PFSK-1 (cell line): ENCODE results near the gene TIMM10. TPM values are rescaled to one million over a fixed set of nuclear protein-coding genes. Genes with fewer than 3 reads are reported as not detected.
A peak's percentile ranks its signal among the peaks of the same experiment; 100 is the strongest.

Experiments used
- FOXP2 ChIP-seq: optimal IDR thresholded peaks from 2 replicates; pipeline ENCODE3; 2011; ENCODE audit warnings: borderline replicate concordance, control low read depth, inconsistent platforms; ENCODE audit not compliant: insufficient read depth; ENCODE audit errors: extremely low read length, extremely low read depth
- POLR2AphosphoS5 ChIP-seq: IDR thresholded peaks from 2 replicates; pipeline ENCODE4 v1.6.1; 2012; ENCODE audit warnings: low read depth, mild to moderate bottlenecking, control low read depth, low read length, moderate library complexity
- SIN3A ChIP-seq: IDR thresholded peaks from 2 replicates; pipeline ENCODE4 v1.6.1; 2012; ENCODE audit warnings: mild to moderate bottlenecking, low read length, moderate library complexity, borderline replicate concordance; ENCODE audit not compliant: insufficient read depth
- TAF1 ChIP-seq: IDR thresholded peaks from 2 replicates; pipeline ENCODE4 v1.6.1; 2012; ENCODE audit warnings: low read length, control low read depth, borderline replicate concordance; ENCODE audit not compliant: insufficient read depth
- polyA plus RNA-seq: library from polyadenylated mRNA; unstranded; fragments of >200 nt; gene quantifications from one replicate; pipeline ENCODE4 v1.2.1, GENCODE V29; 2012; ENCODE audit warnings: low read depth, missing spikeins; ENCODE audit not compliant: insufficient read length
- TF ChIP-seq, protein P1 (sequence below), 2 experiments: IDR thresholded peaks; 2 replicates each; pipeline versions ENCODE4 v1.6.1 to v1.8.0; 2011 to 2012; ENCODE audit warnings: low read depth in 2 of 2, low read length in 2 of 2, control low read depth in 1 of 2, inconsistent platforms in 1 of 2, mild to moderate bottlenecking in 1 of 2, moderate library complexity in 1 of 2; ENCODE audit not compliant: insufficient read depth in 1 of 2

The TIMM10 gene, protein sequence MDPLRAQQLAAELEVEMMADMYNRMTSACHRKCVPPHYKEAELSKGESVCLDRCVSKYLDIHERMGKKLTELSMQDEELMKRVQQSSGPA
- polyA plus RNA-seq, result 112 TPM

DNA sequence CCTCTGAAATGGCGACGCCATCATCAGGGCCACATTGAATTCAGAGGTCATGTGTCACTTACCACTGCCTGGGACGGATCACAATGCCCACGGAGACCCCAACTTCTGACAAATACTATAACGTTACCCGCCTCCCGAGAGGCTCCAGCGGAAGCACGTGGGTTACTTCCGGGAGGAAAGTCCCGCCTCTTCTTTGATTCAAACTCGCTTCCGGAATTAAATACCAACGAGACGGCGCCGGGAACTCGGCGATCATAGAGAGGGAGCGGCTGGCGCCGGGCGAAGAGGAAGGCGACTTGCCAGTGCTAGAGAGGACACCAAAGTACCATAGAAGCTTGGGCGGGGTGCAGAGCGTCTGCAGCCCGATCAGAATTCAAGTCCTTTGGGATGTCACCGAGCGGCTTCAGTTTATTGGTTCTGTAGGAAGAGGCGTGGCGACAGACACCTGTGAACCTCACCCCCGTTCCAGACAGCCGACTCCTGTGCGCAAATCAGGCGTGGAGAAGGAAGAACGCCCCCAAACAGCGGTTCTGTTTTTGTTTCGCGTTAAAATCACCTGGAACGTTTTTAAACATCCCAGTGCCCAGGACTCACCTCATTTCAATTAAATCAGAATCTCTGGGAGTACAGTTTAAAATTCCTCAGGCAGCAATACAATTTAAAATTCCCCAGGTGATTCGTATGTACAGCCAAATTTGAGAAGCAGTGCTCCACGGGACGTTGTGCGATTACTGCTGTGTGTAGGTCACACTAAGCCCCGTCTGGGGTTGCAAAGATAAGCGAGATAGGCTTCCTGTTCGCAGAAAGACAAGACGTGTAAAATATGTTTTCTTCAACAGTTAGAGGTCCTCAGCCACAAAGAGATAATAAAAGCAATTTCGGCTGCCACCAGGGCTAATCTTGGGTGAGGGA, at the start of gene TIMM10:
TSS of gene TIMM10 (minus strand) at position 159 of the 912 bp plus-strand sequence. CDS start 565 bp downstream, outside the sequence.
- TF ChIP-seq FOXP2, result peak; percentile 27
- TF ChIP-seq TAF1, result peak; percentile 78; the same call in 1 of the 2 replicates
- peak; percentile 89 for TF ChIP-seq SIN3A
- TF ChIP-seq POLR2AphosphoS5, result peak; percentile 60; the same call in 1 of the 2 replicates
- TF ChIP-seq, protein P1, sequence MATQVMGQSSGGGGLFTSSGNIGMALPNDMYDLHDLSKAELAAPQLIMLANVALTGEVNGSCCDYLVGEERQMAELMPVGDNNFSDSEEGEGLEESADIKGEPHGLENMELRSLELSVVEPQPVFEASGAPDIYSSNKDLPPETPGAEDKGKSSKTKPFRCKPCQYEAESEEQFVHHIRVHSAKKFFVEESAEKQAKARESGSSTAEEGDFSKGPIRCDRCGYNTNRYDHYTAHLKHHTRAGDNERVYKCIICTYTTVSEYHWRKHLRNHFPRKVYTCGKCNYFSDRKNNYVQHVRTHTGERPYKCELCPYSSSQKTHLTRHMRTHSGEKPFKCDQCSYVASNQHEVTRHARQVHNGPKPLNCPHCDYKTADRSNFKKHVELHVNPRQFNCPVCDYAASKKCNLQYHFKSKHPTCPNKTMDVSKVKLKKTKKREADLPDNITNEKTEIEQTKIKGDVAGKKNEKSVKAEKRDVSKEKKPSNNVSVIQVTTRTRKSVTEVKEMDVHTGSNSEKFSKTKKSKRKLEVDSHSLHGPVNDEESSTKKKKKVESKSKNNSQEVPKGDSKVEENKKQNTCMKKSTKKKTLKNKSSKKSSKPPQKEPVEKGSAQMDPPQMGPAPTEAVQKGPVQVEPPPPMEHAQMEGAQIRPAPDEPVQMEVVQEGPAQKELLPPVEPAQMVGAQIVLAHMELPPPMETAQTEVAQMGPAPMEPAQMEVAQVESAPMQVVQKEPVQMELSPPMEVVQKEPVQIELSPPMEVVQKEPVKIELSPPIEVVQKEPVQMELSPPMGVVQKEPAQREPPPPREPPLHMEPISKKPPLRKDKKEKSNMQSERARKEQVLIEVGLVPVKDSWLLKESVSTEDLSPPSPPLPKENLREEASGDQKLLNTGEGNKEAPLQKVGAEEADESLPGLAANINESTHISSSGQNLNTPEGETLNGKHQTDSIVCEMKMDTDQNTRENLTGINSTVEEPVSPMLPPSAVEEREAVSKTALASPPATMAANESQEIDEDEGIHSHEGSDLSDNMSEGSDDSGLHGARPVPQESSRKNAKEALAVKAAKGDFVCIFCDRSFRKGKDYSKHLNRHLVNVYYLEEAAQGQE (IDR thresholded peaks at IDR 0.05; ENCODE audit: insufficient read depth in 1 of 2, low read depth in 2 of 2, low read length in 2 of 2), result no peak

- TF ChIP-seq, protein P1 (IDR thresholded peaks at IDR 0.05; ENCODE audit: insufficient read depth in 1 of 2, low read depth in 2 of 2, low read length in 2 of 2), result no peak
- TF ChIP-seq SIN3A (no peak), TAF1 (no peak), FOXP2 (no peak), POLR2AphosphoS5 (no peak)
These were observed 43.5 kb upstream of the TIMM10 start for GRCh38 chr11:57574061-57574460.

DNA sequence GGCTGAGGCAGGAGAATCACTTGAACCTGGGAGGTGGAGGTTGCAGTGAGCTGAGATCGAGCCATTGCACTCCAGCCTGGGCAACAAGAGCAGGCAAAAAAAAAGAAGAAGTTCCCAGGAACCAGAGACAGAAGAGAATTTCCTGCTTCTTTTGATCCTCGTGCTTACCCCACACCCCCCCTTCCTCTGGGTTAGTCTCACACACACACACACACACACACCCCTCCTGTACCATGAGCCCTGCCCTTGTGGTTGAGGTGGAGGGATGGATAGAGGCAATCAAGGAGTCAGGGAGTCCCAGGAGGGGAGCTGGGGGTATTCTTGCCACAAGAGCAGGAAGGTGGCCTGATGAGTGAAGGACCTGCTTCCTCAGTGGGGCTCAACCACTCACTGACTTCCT, 41.1 kb upstream of the TIMM10 start:
- TF ChIP-seq POLR2AphosphoS5, result no peak
- TF ChIP-seq SIN3A, result no peak
- TF ChIP-seq TAF1, result no peak
- no peak for TF ChIP-seq FOXP2
- TF ChIP-seq, protein P1 (IDR thresholded peaks at IDR 0.05; ENCODE audit: insufficient read depth in 1 of 2, low read depth in 2 of 2, low read length in 2 of 2), result no peak

DNA sequence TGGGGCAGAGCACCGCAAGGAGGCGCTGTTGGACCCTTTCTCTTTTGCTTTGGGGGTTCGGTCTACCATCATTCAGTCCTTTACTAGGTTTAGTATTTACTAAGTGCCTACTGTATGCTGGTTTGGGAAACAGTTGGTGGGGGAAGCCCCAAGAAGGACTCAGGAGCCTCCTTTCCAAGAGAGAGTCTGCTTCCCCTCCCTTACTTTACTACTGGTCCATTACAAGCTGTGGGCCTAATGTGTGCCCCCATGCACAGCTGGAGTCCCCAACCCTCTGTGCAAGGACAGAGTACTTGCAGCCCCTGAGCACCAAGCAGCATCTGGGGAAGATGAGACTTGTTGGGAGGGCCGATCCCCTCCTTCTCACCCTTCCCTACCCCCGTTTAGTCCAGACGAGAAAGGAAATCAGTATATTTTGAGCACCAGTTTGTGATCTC, 37.8 kb upstream of the TIMM10 start:
- TF ChIP-seq SIN3A (no peak), POLR2AphosphoS5 (no peak; the same call in 1 of the 2 replicates), TAF1 (no peak), FOXP2 (no peak)
- TF ChIP-seq, protein P1 (IDR thresholded peaks at IDR 0.05; ENCODE audit: insufficient read depth in 1 of 2, low read depth in 2 of 2, low read length in 2 of 2), result no peak
